IPS-20b (cell line): ENCODE results near the gene TAF11.

ENCODE experiments used
- H3K27ac ChIP-seq: one replicate; pipeline ENCODE4 v1.5.1; 2013; ENCODE audit warnings: low read length
- H3K27me3 ChIP-seq: 2 replicates; pipeline ENCODE4 v1.6.1; 2013; ENCODE audit warnings: mild to moderate bottlenecking, low read length, inconsistent platforms; ENCODE audit not compliant: insufficient read depth
- H3K36me3 ChIP-seq: 2 replicates; pipeline ENCODE4 v1.6.1; 2013; ENCODE audit warnings: low read depth, mild to moderate bottlenecking, inconsistent platforms, low read length, moderate library complexity; ENCODE audit not compliant: insufficient read depth
- H3K4me1 ChIP-seq: 2 replicates; pipeline ENCODE4 v1.6.1; 2013; ENCODE audit warnings: mild to moderate bottlenecking, control low read depth, inconsistent platforms, low read length, moderate library complexity; ENCODE audit not compliant: insufficient read depth
- H3K4me3 ChIP-seq: 2 replicates; pipeline ENCODE4 v1.5.1; 2013; ENCODE audit warnings: mild to moderate bottlenecking, low read length, inconsistent platforms
- H3K9ac ChIP-seq: 2 replicates; pipeline ENCODE4 v1.6.1; 2013; ENCODE audit warnings: low read depth, mild to moderate bottlenecking, inconsistent platforms, low read length, moderate library complexity
- H3K9me3 ChIP-seq: 2 replicates; pipeline ENCODE4 v1.6.1; 2013; ENCODE audit warnings: mild to moderate bottlenecking, low read depth, low read length, inconsistent platforms; ENCODE audit not compliant: insufficient read depth

The TAF11 gene

DNA sequence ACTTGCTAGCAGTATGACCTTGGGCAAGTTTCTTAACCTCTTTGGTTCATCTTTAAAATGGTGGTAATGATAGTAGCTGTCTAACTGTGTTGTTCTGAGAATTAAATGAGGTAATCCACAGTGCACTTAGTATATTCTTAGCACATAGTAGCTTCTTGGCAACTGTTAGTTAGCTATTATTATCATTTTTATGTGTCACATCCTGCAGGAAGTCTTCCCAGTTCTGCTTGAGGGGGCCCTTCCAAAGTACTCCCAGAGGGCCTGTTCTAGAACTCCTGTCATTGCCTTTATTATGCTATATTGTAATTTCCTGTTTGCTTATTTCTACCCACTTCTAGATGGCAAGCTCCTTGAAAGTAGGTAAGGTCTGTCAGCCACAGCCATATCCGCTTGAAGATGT is 31.8 kb upstream of the TAF11 start:
- no peak overlapping the region for H3K4me3 ChIP-seq
- H3K27ac ChIP-seq = no peak overlapping the region
- H3K36me3 ChIP-seq = no peaks in the 10 kb centered on the region
- no peaks in the 10 kb centered on the region for H3K27me3 ChIP-seq
- H3K4me1 ChIP-seq = peaks cover 4% of the 10 kb centered on the region
- no peaks in the 10 kb centered on the region for H3K9me3 ChIP-seq
- no peak overlapping the region for H3K9ac ChIP-seq

DNA sequence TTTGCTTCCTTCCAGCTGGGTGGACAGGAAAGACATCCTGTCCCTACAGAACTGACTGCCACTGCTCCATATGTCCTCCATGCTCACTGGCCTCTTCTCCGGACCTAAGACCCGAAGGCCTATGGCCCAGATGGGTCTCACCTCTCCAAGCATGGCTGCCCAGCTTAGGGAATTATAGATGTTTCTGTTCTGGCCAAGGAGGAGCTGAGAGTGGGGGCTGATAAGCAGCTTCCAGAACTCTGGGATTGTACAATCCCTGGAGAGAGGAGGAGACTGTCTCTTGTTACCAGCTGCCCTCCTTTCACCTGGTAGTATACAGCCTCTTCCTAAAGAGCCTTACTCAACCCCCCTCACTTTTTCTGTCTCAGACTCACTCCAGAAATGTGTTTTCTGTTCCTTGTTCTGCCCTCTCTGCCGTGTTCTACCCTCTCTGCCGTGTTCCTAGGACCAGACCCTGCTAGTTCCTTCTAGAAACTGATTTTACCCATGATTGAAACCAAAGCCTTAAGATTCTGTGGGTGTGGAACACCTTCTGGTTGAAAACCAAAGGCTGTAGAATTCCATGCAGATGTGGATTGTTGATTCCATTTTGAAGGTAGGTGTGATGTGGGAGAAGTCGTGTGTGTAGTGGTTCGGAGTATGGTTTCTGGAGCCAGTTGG is 29.9 kb upstream of the TAF11 start:
- Histone ChIP-seq H3K4me1 (no peaks in the 10 kb centered on the region), H3K27me3 (no peaks in the 10 kb centered on the region), H3K27ac (no peak overlapping the region), H3K9me3 (no peaks in the 10 kb centered on the region), H3K9ac (no peak overlapping the region), H3K36me3 (no peaks in the 10 kb centered on the region), H3K4me3 (no peak overlapping the region)

DNA sequence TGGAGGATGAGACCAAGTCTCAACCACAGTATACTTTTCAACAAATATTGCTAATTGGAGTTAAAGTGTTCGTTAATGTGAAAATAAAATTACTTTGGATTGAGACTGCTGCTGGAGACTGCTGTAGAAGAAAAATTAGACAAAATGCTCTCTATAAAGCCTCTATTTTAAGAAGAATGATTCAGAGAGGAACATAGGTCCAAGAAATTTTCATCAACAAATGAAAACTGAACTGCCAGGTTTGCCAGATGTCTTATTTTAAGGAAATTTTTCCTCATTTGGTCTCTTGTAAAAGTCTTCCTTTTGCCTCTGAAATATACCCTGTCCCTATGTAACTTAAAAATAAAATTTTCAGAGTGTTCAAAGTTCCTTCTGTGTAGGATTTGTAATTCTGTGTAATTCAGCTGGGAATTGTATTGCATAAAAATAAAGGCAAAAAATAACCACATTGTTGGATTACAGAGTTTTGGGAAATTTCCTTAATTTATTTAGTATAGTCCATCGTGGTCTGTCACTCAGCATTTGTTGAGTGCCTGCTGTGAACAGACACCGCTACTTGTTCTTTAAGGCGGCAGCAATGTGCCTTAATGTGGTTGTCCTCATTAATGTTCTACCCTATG is 28.6 kb upstream of the TAF11 start:
- H3K4me1 ChIP-seq = no peaks in the 10 kb centered on the region

DNA sequence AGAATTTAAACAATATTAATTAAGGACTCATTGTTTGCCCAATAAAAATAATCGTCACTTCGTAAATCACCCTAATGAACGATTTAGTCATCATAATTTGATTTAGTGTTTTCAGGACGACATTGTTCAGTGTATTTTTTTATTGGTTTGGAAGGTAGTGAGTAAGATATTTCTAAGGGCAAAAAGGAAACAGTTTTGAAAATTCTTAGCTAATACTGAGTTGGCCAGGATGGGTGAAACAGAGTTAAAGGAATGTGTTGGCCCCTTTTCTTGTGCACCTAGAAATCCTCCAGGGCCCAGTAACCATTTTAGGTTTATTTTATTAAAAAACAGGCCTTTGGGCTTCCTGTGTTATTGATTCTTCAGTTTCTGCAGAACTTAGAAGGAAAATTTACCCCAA is 26.5 kb upstream of the TAF11 start:
- no peaks in the 10 kb centered on the region for H3K36me3 ChIP-seq
- H3K9ac ChIP-seq = no peak overlapping the region
- H3K4me3 ChIP-seq = no peak overlapping the region
- H3K4me1 ChIP-seq = no peaks in the 10 kb centered on the region
- H3K27me3 ChIP-seq = no peaks in the 10 kb centered on the region
- H3K9me3 ChIP-seq = no peaks in the 10 kb centered on the region
- no peak overlapping the region for H3K27ac ChIP-seq

More for the DNA sequence above, 28.6 kb upstream of the TAF11 start:
- Histone ChIP-seq H3K9ac (no peak overlapping the region), H3K36me3 (no peaks in the 10 kb centered on the region), H3K4me3 (no peak overlapping the region), H3K9me3 (no peaks in the 10 kb centered on the region), H3K27me3 (no peaks in the 10 kb centered on the region), H3K27ac (no peak overlapping the region)

DNA sequence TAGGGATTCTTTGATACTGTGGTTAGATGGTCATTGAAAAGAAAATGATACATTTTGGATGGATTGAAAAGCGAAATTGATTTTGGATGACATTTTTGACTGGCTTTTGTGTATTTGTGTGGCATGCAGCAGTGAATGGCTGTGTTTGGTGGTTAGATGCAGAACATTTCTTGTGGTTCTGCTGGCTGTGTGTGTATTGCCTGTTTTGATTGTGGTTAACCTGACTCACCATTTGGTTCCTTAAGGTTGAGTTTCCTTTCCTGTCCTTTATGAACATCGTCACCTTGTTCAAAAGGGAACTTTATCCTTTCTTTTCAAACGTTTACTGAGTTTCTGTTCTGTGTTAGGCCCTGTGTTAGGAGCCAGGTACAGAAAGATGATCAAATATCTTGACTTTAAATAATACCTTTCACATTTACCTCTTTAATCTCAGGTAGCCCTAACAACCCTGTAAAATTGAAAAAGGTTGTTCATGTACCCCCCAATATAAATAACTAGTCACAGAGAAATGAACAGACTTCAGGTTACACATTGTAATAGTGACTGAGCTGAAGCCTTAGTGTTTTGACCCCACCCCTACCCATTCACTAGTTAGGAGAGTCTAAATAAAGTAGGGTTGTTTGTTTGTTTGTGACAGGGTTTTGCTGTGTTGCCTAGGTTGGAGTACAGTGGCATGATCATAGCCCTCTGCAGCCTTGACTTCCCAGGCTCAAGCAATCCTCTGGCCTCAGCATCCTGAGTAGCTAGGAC is 25.0 kb upstream of the TAF11 start:
- Histone ChIP-seq H3K27ac (no peak overlapping the region), H3K4me1 (no peaks in the 10 kb centered on the region), H3K9me3 (no peaks in the 10 kb centered on the region), H3K9ac (no peak overlapping the region), H3K27me3 (no peaks in the 10 kb centered on the region), H3K36me3 (no peaks in the 10 kb centered on the region), H3K4me3 (no peak overlapping the region)

DNA sequence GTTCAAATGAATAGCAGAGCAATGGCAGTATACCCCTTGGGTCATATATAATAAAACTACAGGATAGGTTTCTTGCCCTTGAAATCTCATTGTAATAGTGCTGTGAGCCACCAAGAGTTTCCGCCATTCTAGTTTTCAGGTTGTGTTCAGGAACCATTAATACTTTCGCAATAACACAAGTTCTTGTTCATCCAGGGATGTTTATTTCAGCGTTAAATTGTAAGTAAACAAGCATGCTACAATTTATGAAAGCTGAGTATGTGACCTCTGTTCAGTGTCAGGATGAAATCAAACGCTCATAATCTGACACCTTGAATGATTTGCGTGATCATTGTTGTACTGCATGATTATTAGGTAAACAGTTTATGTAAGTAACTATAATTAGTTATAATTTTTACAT is 24.0 kb upstream of the TAF11 start:
- no peak overlapping the region for H3K4me3 ChIP-seq
- no peaks in the 10 kb centered on the region for H3K27me3 ChIP-seq
- H3K9me3 ChIP-seq = no peaks in the 10 kb centered on the region
- H3K27ac ChIP-seq = no peak overlapping the region
- no peaks in the 10 kb centered on the region for H3K36me3 ChIP-seq
- H3K4me1 ChIP-seq = no peaks in the 10 kb centered on the region
- no peak overlapping the region for H3K9ac ChIP-seq

DNA sequence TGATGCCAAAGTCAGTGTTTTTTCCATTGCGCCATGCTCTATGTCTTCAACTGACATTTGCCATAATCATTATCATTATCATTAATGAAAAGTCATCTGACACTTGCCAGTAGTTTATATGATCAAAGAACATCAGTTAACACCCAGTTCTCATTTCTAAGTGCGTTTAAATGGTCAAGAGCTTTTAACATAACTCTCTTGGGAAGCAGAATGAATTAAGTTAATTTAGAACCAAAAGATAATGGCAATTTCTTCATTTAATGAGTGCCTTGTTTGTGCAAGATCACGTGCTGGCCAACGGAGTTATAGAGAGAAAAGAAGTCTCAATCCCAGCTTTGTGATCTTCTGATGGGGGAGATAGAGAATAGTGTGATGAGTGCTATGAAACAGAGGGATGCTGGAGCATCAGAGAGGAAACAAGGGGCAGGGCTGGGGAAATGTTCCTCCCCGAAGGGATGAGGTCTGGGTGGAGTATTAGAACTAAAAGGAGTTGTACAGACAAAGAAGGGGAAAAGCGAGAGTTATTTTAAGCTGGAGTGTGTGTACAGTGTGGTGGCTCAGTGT is 21.6 kb upstream of the TAF11 start:
- Histone ChIP-seq H3K36me3 (no peaks in the 10 kb centered on the region), H3K4me3 (no peak overlapping the region), H3K27ac (no peak overlapping the region), H3K9ac (no peak overlapping the region), H3K27me3 (no peaks in the 10 kb centered on the region), H3K9me3 (no peaks in the 10 kb centered on the region), H3K4me1 (no peaks in the 10 kb centered on the region)

DNA sequence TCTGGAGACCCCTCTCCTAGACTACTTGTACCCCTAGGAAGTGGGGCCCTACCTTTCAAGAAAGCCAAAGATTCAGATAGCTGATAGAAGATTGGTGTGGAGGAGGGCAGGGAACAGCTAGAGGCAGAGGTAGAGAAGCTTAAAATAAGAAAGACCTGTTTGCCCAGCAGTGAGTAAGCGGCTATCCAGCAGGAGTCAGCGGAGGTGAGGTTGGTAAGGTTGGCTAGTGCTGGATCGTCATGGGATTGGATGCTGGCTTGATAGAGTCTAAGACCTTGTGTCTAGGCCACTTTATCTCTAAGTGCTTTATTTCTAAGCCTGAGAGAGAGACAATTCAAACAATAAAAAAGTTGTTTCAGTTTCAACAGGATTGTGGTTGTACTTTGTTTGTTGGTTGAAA is 20.4 kb upstream of the TAF11 start:
- no peaks in the 10 kb centered on the region for H3K36me3 ChIP-seq
- H3K4me1 ChIP-seq = no peaks in the 10 kb centered on the region
- no peak overlapping the region for H3K9ac ChIP-seq
- no peaks in the 10 kb centered on the region for H3K27me3 ChIP-seq
- H3K4me3 ChIP-seq = no peak overlapping the region
- H3K9me3 ChIP-seq = no peaks in the 10 kb centered on the region
- H3K27ac ChIP-seq = no peak overlapping the region

DNA sequence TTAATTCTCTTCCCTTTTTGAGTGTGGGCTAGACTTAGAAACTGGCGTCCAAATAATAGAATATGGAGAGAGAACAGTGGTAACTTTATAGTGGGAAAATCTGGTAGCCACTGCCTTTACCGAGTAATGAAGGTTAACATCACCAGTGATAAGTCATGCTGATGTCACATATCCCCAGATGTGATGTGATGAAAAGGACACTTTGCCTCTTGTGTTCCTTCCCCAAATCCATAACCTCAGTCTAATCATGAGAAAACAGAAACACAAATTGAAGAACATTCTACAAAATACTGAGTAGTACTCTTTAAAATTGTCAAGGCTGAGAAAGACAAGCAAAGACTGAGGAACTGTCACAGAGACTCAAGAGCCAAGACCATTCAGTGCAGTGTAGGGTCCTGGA is 19.0 kb upstream of the TAF11 start:
- no peaks in the 10 kb centered on the region for H3K9me3 ChIP-seq
- H3K4me3 ChIP-seq = no peak overlapping the region
- H3K27me3 ChIP-seq = no peaks in the 10 kb centered on the region
- no peak overlapping the region for H3K27ac ChIP-seq
- H3K9ac ChIP-seq = no peak overlapping the region
- H3K4me1 ChIP-seq = no peaks in the 10 kb centered on the region
- no peaks in the 10 kb centered on the region for H3K36me3 ChIP-seq

DNA sequence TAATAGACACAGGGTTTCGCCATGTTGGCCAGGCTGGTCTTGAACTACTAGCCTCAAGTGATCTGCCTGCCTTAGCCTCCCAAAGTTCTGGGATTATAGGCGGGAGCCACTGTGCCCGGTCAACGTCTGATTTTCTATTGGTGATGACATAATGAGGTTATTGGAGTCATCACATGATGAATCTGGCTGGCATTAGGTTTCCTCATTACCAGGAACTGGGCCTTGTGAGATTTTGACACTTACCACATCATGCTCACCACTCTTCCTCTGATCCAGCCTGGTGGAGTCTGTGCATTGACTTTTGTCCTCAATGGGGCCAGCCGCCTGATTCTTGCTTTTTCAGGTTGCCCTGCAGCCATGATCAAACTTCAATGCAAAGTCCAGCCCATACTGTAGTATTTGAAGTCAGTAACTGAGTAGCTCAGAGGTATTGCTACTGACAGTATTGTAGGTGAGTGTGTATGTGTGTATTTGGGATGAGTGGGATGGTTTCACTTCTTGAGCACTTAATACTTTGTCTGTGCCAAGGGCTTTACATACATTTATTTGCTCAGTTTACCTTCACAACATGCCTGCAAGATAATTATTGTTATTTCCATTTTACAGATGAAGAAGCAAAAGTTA is 17.3 kb upstream of the TAF11 start:
- Histone ChIP-seq H3K27ac (no peak overlapping the region), H3K27me3 (no peaks in the 10 kb centered on the region), H3K4me3 (no peak overlapping the region), H3K9ac (no peak overlapping the region), H3K36me3 (no peaks in the 10 kb centered on the region), H3K4me1 (no peaks in the 10 kb centered on the region), H3K9me3 (no peaks in the 10 kb centered on the region)

DNA sequence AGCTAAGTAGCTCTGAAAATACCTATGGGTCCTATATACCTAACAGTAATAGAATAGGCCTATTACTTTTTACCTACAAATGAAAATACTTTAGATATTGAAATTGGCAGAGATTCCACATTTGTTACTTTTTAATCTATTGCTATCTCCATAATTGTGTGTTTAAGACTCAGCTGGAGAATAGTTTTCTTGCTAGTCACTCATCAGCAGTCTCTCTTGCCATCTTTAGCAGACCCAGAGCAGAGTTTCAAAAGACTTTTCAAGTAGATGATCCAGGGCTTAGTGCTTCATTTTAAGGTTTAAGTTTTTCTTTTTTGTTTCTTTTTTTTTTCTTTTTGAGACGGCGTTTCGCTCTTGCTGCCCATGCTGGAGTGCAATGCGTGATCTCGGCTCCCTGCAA is 14.1 kb upstream of the TAF11 start:
- Histone ChIP-seq H3K9ac (peak overlapping the region; percentile 20; the same call in 1 of the 2 replicates), H3K36me3 (no peaks in the 10 kb centered on the region), H3K9me3 (no peaks in the 10 kb centered on the region), H3K4me1 (no peaks in the 10 kb centered on the region), H3K4me3 (no peak overlapping the region), H3K27ac (no peak overlapping the region), H3K27me3 (no peaks in the 10 kb centered on the region)
